ENCODE measurements around the gene TRIOBP.
A peak's percentile ranks its signal among the peaks of the same experiment; 100 is the strongest.
"Not testable (repeated sequence)": the region's sequence is repeated elsewhere in the genome, so short reads cannot be mapped to it uniquely, and the experiment has no call there.

Gene TRIOBP

GRCh38 chr22:37681556-37682049 lies 15.2 kb upstream of the TRIOBP start:
- H3K4me3 ChIP-seq (ENCODE audit: low read length) = no peak overlapping the region
- H3K9ac ChIP-seq (ENCODE audit: low read length) = peak overlapping the region; percentile 49

GRCh38 chr22:37684803-37685615 lies 11.8 kb upstream of the TRIOBP start:
- Histone ChIP-seq H3K9ac (ENCODE audit: low read length) (no peak overlapping the region), H3K4me1 (ENCODE audit: control insufficient read depth, insufficient read depth, low read length) (peaks cover 20% of the 10 kb centered on the region), H3K4me3 (ENCODE audit: low read length) (no peak overlapping the region), H3K27me3 (replicated peaks; ENCODE audit: control insufficient read depth, insufficient read depth, low read length) (no peaks in the 10 kb centered on the region), H3K9me3 (ENCODE audit: control insufficient read depth, low read length) (no peaks in the 10 kb centered on the region), H3K36me3 (ENCODE audit: control insufficient read depth, insufficient read depth, low read length, severe bottlenecking) (peaks cover 15% of the 10 kb centered on the region)
- no peak for DNase-seq (ENCODE audit: low read depth)

More at GRCh38 chr22:37681556-37682049, 15.2 kb upstream of the TRIOBP start:
- Histone ChIP-seq H3K36me3 (ENCODE audit: control insufficient read depth, insufficient read depth, low read length, severe bottlenecking) (peaks cover 24% of the 10 kb centered on the region), H3K27me3 (replicated peaks; ENCODE audit: control insufficient read depth, insufficient read depth, low read length) (no peaks in the 10 kb centered on the region), H3K4me1 (ENCODE audit: control insufficient read depth, insufficient read depth, low read length) (peaks cover 29% of the 10 kb centered on the region), H3K9me3 (ENCODE audit: control insufficient read depth, low read length) (no peaks in the 10 kb centered on the region)
- peak; percentile 90 for DNase-seq (ENCODE audit: low read depth)

- H3K9me3 ChIP-seq (ENCODE audit: control insufficient read depth, low read length) = no peaks in the 10 kb centered on the region
Observed at GRCh38 chr22:37686002-37686982, 10.6 kb upstream of the TRIOBP start, which contains the start of gene NOL12. Gene NOL12 (plus strand): TSS chr22:37686343. CDS start chr22:37686393, 50 bp downstream.

GRCh38 chr22:37690407-37690806 lies 6.4 kb upstream of the TRIOBP start:
- Histone ChIP-seq H3K36me3 (ENCODE audit: control insufficient read depth, insufficient read depth, low read length, severe bottlenecking) (peaks cover 43% of the 10 kb centered on the region), H3K9me3 (ENCODE audit: control insufficient read depth, low read length) (no peaks in the 10 kb centered on the region), H3K9ac (ENCODE audit: low read length) (no peak overlapping the region), H3K4me3 (ENCODE audit: low read length) (no peak overlapping the region), H3K27me3 (replicated peaks; ENCODE audit: control insufficient read depth, insufficient read depth, low read length) (no peaks in the 10 kb centered on the region), H3K4me1 (ENCODE audit: control insufficient read depth, insufficient read depth, low read length) (peaks cover 11% of the 10 kb centered on the region)
- no peak for DNase-seq (ENCODE audit: low read depth)

More at GRCh38 chr22:37686002-37686982, 10.6 kb upstream of the TRIOBP start, which contains the start of gene NOL12:
- Histone ChIP-seq H3K4me1 (ENCODE audit: control insufficient read depth, insufficient read depth, low read length) (peaks cover 16% of the 10 kb centered on the region), H3K4me3 (ENCODE audit: low read length) (peak within 1 kb of the TSS; percentile 88), H3K36me3 (ENCODE audit: control insufficient read depth, insufficient read depth, low read length, severe bottlenecking) (peaks cover 23% of the 10 kb centered on the region), H3K27me3 (replicated peaks; ENCODE audit: control insufficient read depth, insufficient read depth, low read length) (no peaks in the 10 kb centered on the region), H3K9ac (ENCODE audit: low read length) (peak within 1 kb of the TSS; percentile 95)
- peak; percentile 93 for DNase-seq (ENCODE audit: low read depth)

GRCh38 chr22:37690901-37691504 lies 5.8 kb upstream of the TRIOBP start:
- H3K27me3 ChIP-seq (replicated peaks; ENCODE audit: control insufficient read depth, insufficient read depth, low read length) = no peaks in the 10 kb centered on the region
- no peak for DNase-seq (ENCODE audit: low read depth)
- H3K9me3 ChIP-seq (ENCODE audit: control insufficient read depth, low read length) = no peaks in the 10 kb centered on the region
- no peak overlapping the region for H3K4me3 ChIP-seq (ENCODE audit: low read length)
- peaks cover 43% of the 10 kb centered on the region for H3K36me3 ChIP-seq (ENCODE audit: control insufficient read depth, insufficient read depth, low read length, severe bottlenecking)
- H3K4me1 ChIP-seq (ENCODE audit: control insufficient read depth, insufficient read depth, low read length) = peaks cover 11% of the 10 kb centered on the region
- no peak overlapping the region for H3K9ac ChIP-seq (ENCODE audit: low read length)

GRCh38 chr22:37692627-37693285 lies 4.1 kb upstream of the TRIOBP start:
- Histone ChIP-seq H3K4me3 (ENCODE audit: low read length) (no peak overlapping the region), H3K36me3 (ENCODE audit: control insufficient read depth, insufficient read depth, low read length, severe bottlenecking) (peaks cover 43% of the 10 kb centered on the region), H3K4me1 (ENCODE audit: control insufficient read depth, insufficient read depth, low read length) (peaks cover 18% of the 10 kb centered on the region), H3K9ac (ENCODE audit: low read length) (no peak overlapping the region), H3K9me3 (ENCODE audit: control insufficient read depth, low read length) (no peaks in the 10 kb centered on the region), H3K27me3 (replicated peaks; ENCODE audit: control insufficient read depth, insufficient read depth, low read length) (no peaks in the 10 kb centered on the region)
- no peak for DNase-seq (ENCODE audit: low read depth)

- H3K9ac ChIP-seq (ENCODE audit: low read length); H3K4me3 ChIP-seq (ENCODE audit: low read length); H3K9me3 ChIP-seq (ENCODE audit: control insufficient read depth, low read length); DNase-seq (ENCODE audit: low read depth); H3K27me3 ChIP-seq (replicated peaks; ENCODE audit: control insufficient read depth, insufficient read depth, low read length): not testable (repeated sequence)
- Histone ChIP-seq H3K36me3 (ENCODE audit: control insufficient read depth, insufficient read depth, low read length, severe bottlenecking) (peaks cover 33% of the 10 kb centered on the region), H3K4me1 (ENCODE audit: control insufficient read depth, insufficient read depth, low read length) (peaks cover 18% of the 10 kb centered on the region)
Observed at GRCh38 chr22:37694131-37694530, 2.7 kb upstream of the TRIOBP start.

GRCh38 chr22:37696260-37696656 lies 590 bp upstream of the TRIOBP start:
- H3K4me1 ChIP-seq (ENCODE audit: control insufficient read depth, insufficient read depth, low read length) = peaks cover 18% of the 10 kb centered on the region
- not testable (repeated sequence) for H3K27me3 ChIP-seq (replicated peaks; ENCODE audit: control insufficient read depth, insufficient read depth, low read length); DNase-seq (ENCODE audit: low read depth); H3K9me3 ChIP-seq (ENCODE audit: control insufficient read depth, low read length)
- H3K4me3 ChIP-seq (ENCODE audit: low read length) = peak overlapping the region; percentile 57
- H3K36me3 ChIP-seq (ENCODE audit: control insufficient read depth, insufficient read depth, low read length, severe bottlenecking) = peaks cover 20% of the 10 kb centered on the region
- peak overlapping the region; percentile 25 for H3K9ac ChIP-seq (ENCODE audit: low read length)

- Histone ChIP-seq H3K4me3 (ENCODE audit: low read length) (no peak overlapping the region), H3K4me1 (ENCODE audit: control insufficient read depth, insufficient read depth, low read length) (peaks cover 18% of the 10 kb centered on the region), H3K36me3 (ENCODE audit: control insufficient read depth, insufficient read depth, low read length, severe bottlenecking) (peaks cover 11% of the 10 kb centered on the region)
Observed at GRCh38 chr22:37697538-37697835, 639 bp downstream of the TRIOBP start.

GRCh38 chr22:37701141-37701786 lies 4.4 kb downstream of the TRIOBP start:
- Histone ChIP-seq H3K4me3 (ENCODE audit: low read length) (no peak overlapping the region), H3K9me3 (ENCODE audit: control insufficient read depth, low read length) (no peaks in the 10 kb centered on the region), H3K27me3 (replicated peaks; ENCODE audit: control insufficient read depth, insufficient read depth, low read length) (no peaks in the 10 kb centered on the region), H3K9ac (ENCODE audit: low read length) (no peak overlapping the region), H3K36me3 (ENCODE audit: control insufficient read depth, insufficient read depth, low read length, severe bottlenecking) (no peaks in the 10 kb centered on the region), H3K4me1 (ENCODE audit: control insufficient read depth, insufficient read depth, low read length) (peaks cover 16% of the 10 kb centered on the region)
- no peak for DNase-seq (ENCODE audit: low read depth)

More at GRCh38 chr22:37697538-37697835, 639 bp downstream of the TRIOBP start:
- Histone ChIP-seq H3K9me3 (ENCODE audit: control insufficient read depth, low read length) (no peaks in the 10 kb centered on the region), H3K27me3 (replicated peaks; ENCODE audit: control insufficient read depth, insufficient read depth, low read length) (no peaks in the 10 kb centered on the region), H3K9ac (ENCODE audit: low read length) (no peak overlapping the region)
- no peak for DNase-seq (ENCODE audit: low read depth)
